Upper lobe of right lung (tissue), 1 donor: ENCODE results near the gene RAD51B. TPM values are rescaled to one million over a fixed set of nuclear protein-coding genes. Genes with fewer than 3 reads are reported as not detected.
A peak's percentile ranks its signal among the peaks of the same experiment; 100 is the strongest.

ENCODE experiments used
- ATAC-seq: fragments of 200-7000 bp; cut with Tn5 transposase; one replicate; pipeline ENCODE4 v1.9.1; 2020; ENCODE audit warnings: mild to moderate bottlenecking, moderate library complexity
- DNase-seq: peaks from one replicate; pipeline ENCODE4 v3.0.0-alpha.2; 2020
- H3K27ac ChIP-seq: fragments of 200-600 bp; one replicate; pipeline ENCODE4 v1.8.0; 2022
- H3K27me3 ChIP-seq: fragments of 200-600 bp; one replicate; pipeline ENCODE4 v1.8.0; 2022; ENCODE audit warnings: mild to moderate bottlenecking
- H3K36me3 ChIP-seq: fragments of 200-600 bp; one replicate; pipeline ENCODE4 v1.8.0; 2022
- H3K4me1 ChIP-seq: fragments of 200-600 bp; one replicate; pipeline ENCODE4 v1.8.0; 2022
- H3K4me3 ChIP-seq: fragments of 200-600 bp; one replicate; pipeline ENCODE4 v1.8.0; 2022; ENCODE audit warnings: mild to moderate bottlenecking
- H3K9me3 ChIP-seq: fragments of 200-600 bp; one replicate; pipeline ENCODE4 v1.8.0; 2022
- CTCF ChIP-seq: fragments of 200-600 bp; IDR thresholded peaks from one replicate; pipeline ENCODE4 v1.8.0; 2022; ENCODE audit warnings: antibody characterized with exemption
- intact Hi-C: fragments of 100-400 bp; cut with DNase I; formaldehyde crosslinking; loops from one replicate; pipeline ENCODE4 v1.11.0; 2022
- total RNA-seq: library from RNA; stranded (reverse); fragmentation: NEBNext Ultra II Directional; extraction: Animal tissue kit (Norgen Biotek cat#: 25700); gene quantifications from one replicate; pipeline ENCODE4 v1.2.1, GENCODE V29; 2021
- donor health status: DM: no; HTN: yes; CAD: no; lungs with severe emphysema.

Gene RAD51B
- total RNA-seq, 1 donor from 2014 or later: 11.5 TPM

GRCh38 chr14:68172627-68173026, 353.0 kb downstream of the RAD51B start:
- Histone ChIP-seq H3K9me3 (no peaks in the 10 kb centered on the region), H3K27ac (no peak overlapping the region), H3K4me1 (peaks cover 7% of the 10 kb centered on the region), H3K27me3 (no peaks in the 10 kb centered on the region), H3K36me3 (no peaks in the 10 kb centered on the region), H3K4me3 (no peak overlapping the region)
- intact Hi-C loops: no loop called here
- DNase-seq (no peak), ATAC-seq (peak; percentile 89)
- TF ChIP-seq CTCF: no peak

- Histone ChIP-seq H3K9me3 (no peaks in the 10 kb centered on the region), H3K27ac (no peak overlapping the region), H3K4me1 (peaks cover 7% of the 10 kb centered on the region), H3K36me3 (no peaks in the 10 kb centered on the region), H3K27me3 (no peaks in the 10 kb centered on the region), H3K4me3 (no peak overlapping the region)
- intact Hi-C loops: no loop called here
- TF ChIP-seq CTCF: no peak
- no peak for DNase-seq
- no peak for ATAC-seq
These were observed 353.8 kb downstream of the RAD51B start for GRCh38 chr14:68173227-68173972.

- H3K4me1 ChIP-seq: no peaks in the 10 kb centered on the region
- ATAC-seq (no peak), DNase-seq (no peak)
- no peak overlapping the region for H3K4me3 ChIP-seq
- H3K27ac ChIP-seq: no peak overlapping the region
- H3K36me3 ChIP-seq: no peaks in the 10 kb centered on the region
- intact Hi-C loops: no loop called here
- H3K9me3 ChIP-seq: no peaks in the 10 kb centered on the region
- no peak for TF ChIP-seq CTCF
- H3K27me3 ChIP-seq: no peaks in the 10 kb centered on the region
These were observed 354.9 kb downstream of the RAD51B start for GRCh38 chr14:68174446-68174845.

- TF ChIP-seq CTCF: no peak
- H3K27me3 ChIP-seq: no peaks in the 10 kb centered on the region
- H3K36me3 ChIP-seq: no peaks in the 10 kb centered on the region
- H3K4me3 ChIP-seq: no peak overlapping the region
- H3K4me1 ChIP-seq: no peaks in the 10 kb centered on the region
- ATAC-seq (no peak), DNase-seq (no peak)
- no peaks in the 10 kb centered on the region for H3K9me3 ChIP-seq
- intact Hi-C loops: no loop called here
- no peak overlapping the region for H3K27ac ChIP-seq
These were observed 357.1 kb downstream of the RAD51B start for GRCh38 chr14:68176687-68177086.

- no peak for ATAC-seq
- TF ChIP-seq CTCF: no peak
These were observed 358.1 kb downstream of the RAD51B start for GRCh38 chr14:68177728-68178127.

More at GRCh38 chr14:68177728-68178127, 358.1 kb downstream of the RAD51B start:
- no peaks in the 10 kb centered on the region for H3K4me1 ChIP-seq
- no peak overlapping the region for H3K27ac ChIP-seq
- H3K4me3 ChIP-seq: no peak overlapping the region
- no peak for DNase-seq
- no peaks in the 10 kb centered on the region for H3K9me3 ChIP-seq
- no peaks in the 10 kb centered on the region for H3K36me3 ChIP-seq
- intact Hi-C loops: no loop called here
- H3K27me3 ChIP-seq: no peaks in the 10 kb centered on the region
